Caco-2 (cell line): Measurements from ENCODE around the gene LRRC49. TPM values are rescaled to one million over a fixed set of nuclear protein-coding genes. Genes with fewer than 3 reads are reported as not detected.

Experiments
- BruUV-seq: library from RNA; stranded (reverse); fragments of 400-500 nt; replicated peaks from 2 replicates; lab custom pipeline; 2021; lab: Mats Ljungman, UMichigan
- CTCF ChIA-PET: fragments of 300-600 bp; sonication (Branson Sonifier 250); formaldehyde crosslinking; loops from one replicate; lab custom pipeline; 2022; ENCODE audit warnings: antibody characterized with exemption; lab: Charles Lee
- POLR2A ChIA-PET: fragments of 300-600 bp; sonication (Branson Sonifier 250); formaldehyde crosslinking; loops from one replicate; lab custom pipeline; 2022; ENCODE audit warnings: antibody characterized with exemption; lab: Charles Lee
- DNase-seq, 2 experiments: peaks; one replicate each; pipeline versions ENCODE4 v3.0.0 to v3.0.0-alpha.2; 2020 to 2022
- H3K27me3 ChIP-seq: replicated peaks from 2 replicates; pipeline ENCODE4 v1.6.0; 2011; ENCODE audit warnings: low read length; ENCODE audit not compliant: control insufficient read depth, insufficient read depth
- H3K36me3 ChIP-seq: 2 replicates; pipeline ENCODE4 v1.5.1; 2011; ENCODE audit warnings: low read length; ENCODE audit not compliant: control insufficient read depth, insufficient read depth
- H3K4me1 ChIP-seq: fragments of 250-450 bp; sonication (Bioruptor Pico); 2 replicates; pipeline ENCODE4 v1.5.1; 2020; ENCODE audit warnings: mild to moderate bottlenecking
- H3K4me3 ChIP-seq: 2 replicates; pipeline ENCODE4 v1.5.1; 2011; ENCODE audit warnings: low read depth, mild to moderate bottlenecking, control low read depth, low read length
- H3K9me3 ChIP-seq: fragments of 250-450 bp; sonication (Bioruptor Pico); 2 replicates; pipeline ENCODE4 v1.5.1; 2020; ENCODE audit warnings: mild to moderate bottlenecking, moderate library complexity
- H3K27ac Mint-ChIP-seq: one replicate; pipeline ENCODE4 v1.8.0; 2022; ENCODE audit warnings: mixed read lengths; ENCODE audit not compliant: unreplicated experiment
- H3K27me3 Mint-ChIP-seq: one replicate; pipeline ENCODE4 v1.8.0; 2022; ENCODE audit warnings: mixed read lengths; ENCODE audit not compliant: insufficient read depth, unreplicated experiment
- H3K36me3 Mint-ChIP-seq: one replicate; pipeline ENCODE4 v1.8.0; 2022; ENCODE audit warnings: mild to moderate bottlenecking, mixed read lengths; ENCODE audit not compliant: insufficient read depth, unreplicated experiment
- H3K4me1 Mint-ChIP-seq: one replicate; pipeline ENCODE4 v1.8.0; 2022; ENCODE audit warnings: low read depth, mixed read lengths; ENCODE audit not compliant: unreplicated experiment
- H3K4me3 Mint-ChIP-seq: one replicate; pipeline ENCODE4 v1.8.0; 2022; ENCODE audit warnings: mild to moderate bottlenecking, moderate library complexity, mixed read lengths; ENCODE audit not compliant: unreplicated experiment
- H3K9me3 Mint-ChIP-seq: one replicate; pipeline ENCODE4 v1.8.0; 2022; ENCODE audit warnings: mixed read lengths; ENCODE audit not compliant: unreplicated experiment
- intact Hi-C: fragments of 100-400 bp; cut with micrococcal nuclease; formaldehyde crosslinking; loops from one replicate; pipeline ENCODE4 v1.10.0; 2022; ENCODE audit not compliant: unreplicated experiment
- total RNA-seq: library from RNA; stranded (reverse); gene quantifications from 2 replicates; pipeline ENCODE4 v1.2.3, GENCODE V29; 2022
- TF ChIP-seq, protein P1 (sequence below), 2 experiments: fragments of 200-600 bp in 1 of 2; IDR thresholded peaks; 1 replicate in 1 of 2; 2 replicates in 1 of 2; pipeline versions ENCODE4 v1.5.1 to v1.8.0; 2011 to 2022; ENCODE audit warnings: antibody characterized with exemption in 1 of 2, control low read depth in 1 of 2, inconsistent platforms in 1 of 2, low read depth in 1 of 2, low read length in 1 of 2, mild to moderate bottlenecking in 1 of 2, moderate library complexity in 1 of 2; ENCODE audit not compliant: insufficient read depth in 1 of 2, severe bottlenecking in 1 of 2, unreplicated experiment in 1 of 2

Gene LRRC49
- total RNA-seq, 1 experiment from 2014 or later: 0.82 TPM

DNA sequence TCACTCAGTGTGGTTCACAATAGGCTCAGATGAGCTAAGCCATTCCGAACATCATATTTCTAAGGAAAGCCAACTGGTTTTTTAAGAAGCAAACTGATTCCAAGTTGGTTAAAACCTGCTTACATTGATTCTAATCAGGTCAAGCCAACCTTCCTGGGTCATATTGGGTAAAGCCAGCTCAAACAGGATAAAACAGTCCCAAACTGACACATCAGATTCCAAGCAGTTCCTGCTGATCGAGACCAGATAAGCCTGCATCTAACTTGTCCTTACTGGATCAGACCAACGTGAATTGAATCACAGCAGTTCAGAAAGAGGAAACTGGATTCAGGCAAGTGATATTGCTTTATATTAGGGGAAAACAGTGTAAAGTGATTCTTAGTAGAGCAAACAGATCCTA lies 204.1 kb downstream of the LRRC49 start:
- no TSS peak for BruUV-seq
- POLR2A ChIA-PET: no interaction called here
- Histone ChIP-seq H3K9me3 (no peaks in the 10 kb centered on the region), H3K4me1 (no peaks in the 10 kb centered on the region), H3K4me3 (no peak overlapping the region), H3K27me3 (no peaks in the 10 kb centered on the region), H3K36me3 (no peaks in the 10 kb centered on the region)
- peaks cover 6% of the 10 kb centered on the region for H3K36me3 Mint-ChIP-seq
- H3K4me3 Mint-ChIP-seq: no peak overlapping the region
- CTCF ChIA-PET: no interaction called here
- no peaks in the 10 kb centered on the region for H3K4me1 Mint-ChIP-seq
- no peaks in the 10 kb centered on the region for H3K9me3 Mint-ChIP-seq
- intact Hi-C loops: no loop called here
- TF ChIP-seq, protein P1, sequence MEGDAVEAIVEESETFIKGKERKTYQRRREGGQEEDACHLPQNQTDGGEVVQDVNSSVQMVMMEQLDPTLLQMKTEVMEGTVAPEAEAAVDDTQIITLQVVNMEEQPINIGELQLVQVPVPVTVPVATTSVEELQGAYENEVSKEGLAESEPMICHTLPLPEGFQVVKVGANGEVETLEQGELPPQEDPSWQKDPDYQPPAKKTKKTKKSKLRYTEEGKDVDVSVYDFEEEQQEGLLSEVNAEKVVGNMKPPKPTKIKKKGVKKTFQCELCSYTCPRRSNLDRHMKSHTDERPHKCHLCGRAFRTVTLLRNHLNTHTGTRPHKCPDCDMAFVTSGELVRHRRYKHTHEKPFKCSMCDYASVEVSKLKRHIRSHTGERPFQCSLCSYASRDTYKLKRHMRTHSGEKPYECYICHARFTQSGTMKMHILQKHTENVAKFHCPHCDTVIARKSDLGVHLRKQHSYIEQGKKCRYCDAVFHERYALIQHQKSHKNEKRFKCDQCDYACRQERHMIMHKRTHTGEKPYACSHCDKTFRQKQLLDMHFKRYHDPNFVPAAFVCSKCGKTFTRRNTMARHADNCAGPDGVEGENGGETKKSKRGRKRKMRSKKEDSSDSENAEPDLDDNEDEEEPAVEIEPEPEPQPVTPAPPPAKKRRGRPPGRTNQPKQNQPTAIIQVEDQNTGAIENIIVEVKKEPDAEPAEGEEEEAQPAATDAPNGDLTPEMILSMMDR (IDR thresholded peaks at IDR 0.05; ENCODE audit: insufficient read depth in 1 of 2, low read depth in 1 of 2, low read length in 1 of 2, severe bottlenecking in 1 of 2, unreplicated experiment in 1 of 2): no peak
- DNase-seq: no peak
- no peaks in the 10 kb centered on the region for H3K27me3 Mint-ChIP-seq
- no peak overlapping the region for H3K27ac Mint-ChIP-seq

- Histone ChIP-seq H3K9me3 (no peaks in the 10 kb centered on the region), H3K36me3 (no peaks in the 10 kb centered on the region), H3K4me1 (no peaks in the 10 kb centered on the region), H3K27me3 (no peaks in the 10 kb centered on the region), H3K4me3 (no peak overlapping the region)
- H3K4me3 Mint-ChIP-seq: no peak overlapping the region
- intact Hi-C loops: no loop called here
- ChIA-PET POLR2A (no interaction called here), CTCF (no interaction called here)
- TF ChIP-seq, protein P1 (IDR thresholded peaks at IDR 0.05; ENCODE audit: insufficient read depth in 1 of 2, low read depth in 1 of 2, low read length in 1 of 2, severe bottlenecking in 1 of 2, unreplicated experiment in 1 of 2): no peak
- no peaks in the 10 kb centered on the region for H3K4me1 Mint-ChIP-seq
- peaks cover 6% of the 10 kb centered on the region for H3K36me3 Mint-ChIP-seq
- no TSS peak for BruUV-seq
- peaks cover 4% of the 10 kb centered on the region for H3K27me3 Mint-ChIP-seq
- no peak for DNase-seq
- no peaks in the 10 kb centered on the region for H3K9me3 Mint-ChIP-seq
- no peak overlapping the region for H3K27ac Mint-ChIP-seq
Measured at GRCh38 chr15:71097890-71098289, 205.3 kb downstream of the LRRC49 start.

DNA sequence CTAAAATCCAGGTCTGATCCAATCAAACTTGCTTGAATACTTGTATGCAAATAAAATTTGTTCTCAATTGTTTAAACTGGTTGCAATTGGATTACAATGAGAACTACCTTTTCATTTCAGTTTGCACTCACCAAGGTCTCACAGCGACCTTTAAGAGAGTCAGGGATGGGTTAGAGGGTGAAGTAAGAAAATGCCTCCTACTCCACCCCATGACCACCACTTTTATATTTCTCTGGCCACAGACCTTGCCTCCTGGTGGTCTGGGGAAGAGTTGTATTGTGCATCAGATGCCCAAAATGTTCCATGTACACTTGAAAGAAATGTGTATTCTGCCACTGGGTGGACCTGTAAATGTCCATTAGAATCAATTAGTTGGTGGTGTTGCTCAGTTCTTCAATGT lies 206.3 kb downstream of the LRRC49 start:
- no peak for DNase-seq
- no peaks in the 10 kb centered on the region for H3K27me3 ChIP-seq
- H3K4me3 ChIP-seq: no peak overlapping the region
- H3K9me3 ChIP-seq: no peaks in the 10 kb centered on the region
- H3K4me3 Mint-ChIP-seq: no peak overlapping the region
- peaks cover 6% of the 10 kb centered on the region for H3K36me3 Mint-ChIP-seq
- CTCF ChIA-PET: no interaction called here
- no peaks in the 10 kb centered on the region for H3K9me3 Mint-ChIP-seq
- POLR2A ChIA-PET: no interaction called here
- H3K27ac Mint-ChIP-seq: no peak overlapping the region
- H3K4me1 Mint-ChIP-seq: no peaks in the 10 kb centered on the region
- H3K4me1 ChIP-seq: no peaks in the 10 kb centered on the region
- intact Hi-C loops: no loop called here
- TF ChIP-seq, protein P1 (IDR thresholded peaks at IDR 0.05; ENCODE audit: insufficient read depth in 1 of 2, low read depth in 1 of 2, low read length in 1 of 2, severe bottlenecking in 1 of 2, unreplicated experiment in 1 of 2): no peak
- H3K36me3 ChIP-seq: no peaks in the 10 kb centered on the region
- H3K27me3 Mint-ChIP-seq: peaks cover 6% of the 10 kb centered on the region
- no TSS peak for BruUV-seq

Other genes with a start within 250 kb of the LRRC49 start
- gene UACA, start 129.3 kb upstream of the LRRC49 start, total RNA-seq: 120 and 141 TPM in 2 replicates
- gene LARP6, start 38.7 kb upstream of the LRRC49 start, total RNA-seq: 19.7 and 19.8 TPM in 2 replicates
- 1.7 and 1.9 TPM in 2 replicates for gene THAP10, start 393 bp upstream of the LRRC49 start, total RNA-seq
- gene THSD4, start 222.6 kb downstream of the LRRC49 start, total RNA-seq: 0.29 and 0.44 TPM in 2 replicates